IPS-NIHi7 (cell line): ENCODE measurements around the gene MGST3.
"Not testable (repeated sequence)": the region's sequence is repeated elsewhere in the genome, so short reads cannot be mapped to it uniquely, and the experiment has no call there.

Source experiments
- DNase-seq: peaks from one replicate; pipeline ENCODE4 v3.0.0; 2012; ENCODE audit warnings: mixed read lengths; ENCODE audit errors: extremely low spot score

MGST3 gene

DNA sequence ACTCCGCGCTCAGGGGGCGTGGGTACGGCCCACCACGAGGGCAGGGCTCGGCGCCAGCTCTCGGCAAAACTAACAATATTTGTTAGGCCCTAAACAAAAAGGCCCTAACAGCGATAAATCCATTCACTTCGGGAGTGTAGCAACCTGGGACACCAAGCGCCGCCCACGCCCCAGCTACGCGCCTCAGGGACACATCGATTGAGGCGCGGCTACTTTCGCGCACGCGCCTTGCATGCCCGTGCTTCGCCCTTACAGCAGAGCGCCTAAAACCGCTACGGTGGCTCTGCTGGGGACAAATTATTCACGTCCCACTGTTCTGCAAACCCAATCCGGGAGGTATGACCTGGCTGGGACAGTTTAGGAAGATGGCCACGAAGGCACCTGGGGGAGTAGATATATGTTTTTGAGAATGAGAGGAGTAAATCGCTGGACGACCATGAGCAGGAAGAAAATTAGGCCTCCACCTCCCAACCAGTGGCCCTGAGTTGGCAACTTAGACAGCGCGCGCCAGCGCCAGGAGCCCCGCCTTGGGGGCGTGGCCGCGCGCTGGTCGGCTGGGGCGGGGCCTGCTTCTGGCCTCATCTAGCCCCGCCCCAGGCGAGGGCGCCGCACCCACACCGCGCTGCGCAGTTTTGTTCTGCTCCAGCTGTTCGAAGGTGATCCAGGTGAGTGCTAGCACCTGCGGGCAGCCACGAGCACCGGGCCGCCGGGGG, at the start of gene MGST3:
Gene MGST3 (plus strand): TSS at position 606 of the 713 bp plus-strand sequence. CDS start 18,614 bp downstream, outside the sequence.
- DNase-seq = peak; percentile 94

- no peak for DNase-seq
Measured at GRCh38 chr1:165581926-165582325, 49.1 kb upstream of the MGST3 start.

DNA sequence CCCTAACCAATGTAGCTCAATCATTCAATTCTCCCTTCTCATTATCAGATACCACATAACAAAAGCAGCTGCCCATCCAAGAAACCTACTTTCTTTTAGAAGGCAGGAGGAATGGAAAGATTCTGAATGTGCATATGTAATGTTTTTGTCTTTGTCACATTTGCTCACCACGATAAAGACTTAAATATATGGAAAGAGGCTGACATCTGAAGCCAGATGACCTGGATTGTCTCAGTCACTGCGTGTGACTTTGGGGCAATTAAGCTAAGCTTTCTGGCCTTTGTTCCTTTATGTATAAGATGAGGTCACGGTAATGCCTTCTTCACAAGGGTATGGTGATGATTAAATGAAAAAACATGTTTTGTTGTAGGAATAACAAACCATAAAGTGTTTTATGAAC, 44.6 kb upstream of the MGST3 start:
- DNase-seq = no peak

DNA sequence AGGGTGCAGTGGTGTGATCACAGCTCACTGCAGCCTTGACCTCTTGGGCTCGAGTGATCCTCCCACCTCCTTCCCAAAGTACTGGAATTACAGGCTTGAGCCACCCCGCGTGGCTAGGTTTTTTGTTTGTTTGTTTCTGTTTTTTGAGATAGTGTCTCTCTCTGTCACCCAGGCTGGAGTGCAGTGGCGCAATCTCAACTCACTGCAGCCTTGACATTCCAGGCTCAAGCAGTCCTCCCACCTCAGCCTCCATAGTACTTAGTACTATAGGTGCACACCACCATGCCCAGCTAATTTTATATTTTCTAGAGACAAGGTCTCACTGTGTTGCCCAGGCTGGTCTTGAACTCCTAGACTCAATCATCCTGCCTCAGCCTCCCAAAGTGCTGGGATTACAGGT, 39.6 kb upstream of the MGST3 start:
- not testable (repeated sequence) for DNase-seq

DNA sequence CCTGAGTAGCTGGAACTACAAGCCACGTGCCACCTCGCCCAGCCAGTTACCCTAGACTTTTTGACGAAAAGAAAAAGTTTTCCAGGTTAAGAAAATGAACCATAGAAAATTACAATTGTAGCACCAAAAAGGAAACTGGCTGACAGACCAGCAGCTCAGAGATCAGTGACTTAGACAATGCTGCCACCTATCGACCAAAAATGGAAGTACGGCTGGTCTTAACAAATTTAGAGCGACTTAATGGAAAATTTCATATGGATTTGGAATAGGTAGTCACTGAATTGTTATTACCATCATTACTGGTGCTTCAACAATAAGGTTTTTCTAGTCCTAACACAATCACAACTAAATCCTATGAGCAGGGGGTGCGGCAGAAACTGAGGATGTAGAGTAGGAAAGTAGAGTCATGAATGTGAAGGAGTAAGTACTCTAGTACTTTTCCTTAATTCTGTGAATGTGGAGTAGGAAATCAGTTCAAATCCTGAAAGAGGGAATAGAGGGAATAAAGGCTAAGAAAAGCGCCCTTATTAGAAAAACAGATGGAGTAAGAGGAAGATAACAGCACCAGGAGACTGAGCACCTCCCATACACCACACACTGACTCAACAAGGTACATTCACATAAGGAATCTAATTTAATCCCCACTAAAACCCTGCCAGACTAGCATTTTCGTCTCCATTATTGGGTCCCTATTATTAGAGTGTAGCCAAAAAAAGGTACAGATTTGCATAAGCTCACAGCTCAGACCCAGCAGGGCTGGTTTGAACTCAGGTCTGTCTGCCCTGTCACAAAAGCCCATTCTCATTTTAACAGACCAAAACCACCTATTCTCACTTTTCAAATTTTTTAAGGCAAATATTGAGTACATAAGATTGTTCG, 37.9 kb upstream of the MGST3 start:
- DNase-seq = peak; percentile 73

- DNase-seq = no peak
Measured at GRCh38 chr1:165595246-165595938, 35.6 kb upstream of the MGST3 start.

DNA sequence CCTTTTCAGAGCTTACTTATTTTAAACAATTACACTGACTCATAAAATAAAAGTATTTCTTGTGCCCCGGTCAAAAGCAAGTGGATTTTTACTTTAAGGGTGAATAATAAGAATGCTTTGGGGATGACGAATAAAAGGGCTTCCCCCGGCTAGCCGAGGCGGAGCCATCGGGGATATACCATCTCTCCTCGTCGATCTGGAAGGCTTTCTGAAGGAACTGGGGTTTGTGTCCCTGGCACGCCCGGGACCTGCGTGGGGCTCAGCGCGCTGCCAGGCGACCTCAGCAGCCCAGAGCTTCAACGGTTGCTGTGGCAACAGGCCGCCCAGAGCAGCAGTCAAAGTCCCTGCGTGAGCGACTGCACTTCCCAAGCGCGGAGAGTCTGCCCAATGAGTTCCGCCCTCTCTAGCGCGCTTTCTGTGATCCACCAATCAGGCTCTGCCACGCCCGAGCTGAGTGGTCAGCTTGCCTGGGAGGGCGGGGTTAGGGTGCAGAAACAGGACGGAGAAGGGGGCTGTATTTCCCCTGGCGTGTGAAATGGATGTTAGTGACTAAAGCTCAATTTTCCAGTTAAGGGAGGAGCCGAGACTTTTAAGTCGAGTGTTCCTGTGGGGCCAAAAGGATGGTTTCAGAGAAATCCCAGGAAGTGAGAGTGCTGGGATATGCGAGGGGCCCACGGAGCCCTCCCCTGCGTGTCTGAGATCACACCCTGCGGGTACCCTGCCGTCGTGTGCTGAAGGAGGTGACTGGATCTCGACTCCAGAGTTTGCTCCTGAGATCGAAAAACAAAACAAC, 33.0 kb upstream of the MGST3 start:
- DNase-seq = peak; percentile 95

DNA sequence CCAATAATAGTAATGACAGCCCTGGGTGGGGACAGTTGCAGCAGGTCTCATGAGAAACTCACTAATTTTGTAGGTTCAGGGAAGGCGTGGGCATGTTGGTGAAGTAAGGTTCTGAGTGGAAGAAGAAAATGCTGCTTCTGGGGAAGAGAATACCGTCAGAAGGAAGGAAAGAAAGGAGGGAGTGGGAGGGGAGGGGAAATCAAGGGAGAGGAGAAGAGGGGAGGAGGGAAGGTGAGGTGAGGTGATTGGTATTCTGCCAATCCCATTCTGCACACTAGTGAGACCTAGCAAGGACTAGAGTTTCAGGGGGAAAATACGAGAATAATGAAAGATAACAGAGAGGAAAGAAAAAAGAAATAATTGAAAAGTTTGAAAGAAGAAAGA, 32.4 kb upstream of the MGST3 start:
- no peak for DNase-seq

- DNase-seq = no peak
Measured at GRCh38 chr1:165600793-165601192, 30.2 kb upstream of the MGST3 start.

- DNase-seq = no peak
Measured at GRCh38 chr1:165603810-165604209, 27.2 kb upstream of the MGST3 start.

- DNase-seq = no peak
Measured at GRCh38 chr1:165605246-165605645, 25.8 kb upstream of the MGST3 start.

DNA sequence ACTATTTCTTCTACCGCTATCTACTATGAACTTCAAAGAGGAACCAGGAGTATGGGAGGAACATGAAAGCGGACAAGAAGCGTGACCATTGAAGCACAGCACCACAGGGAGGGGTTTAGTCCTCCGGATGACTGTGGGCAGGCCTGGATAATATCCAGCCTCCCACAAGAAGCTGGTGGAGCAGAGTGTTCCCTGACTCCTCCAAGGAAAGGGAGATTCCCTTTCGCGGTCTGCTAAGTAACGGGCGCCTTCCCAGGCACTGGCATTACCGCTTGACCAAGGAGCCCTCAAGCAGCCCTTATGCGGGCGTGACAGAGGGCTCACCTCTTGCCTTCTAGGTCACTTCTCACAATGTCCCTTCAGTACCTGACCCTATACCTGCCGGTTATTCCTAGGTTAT, 24.4 kb upstream of the MGST3 start:
- DNase-seq = not testable (repeated sequence)

DNA sequence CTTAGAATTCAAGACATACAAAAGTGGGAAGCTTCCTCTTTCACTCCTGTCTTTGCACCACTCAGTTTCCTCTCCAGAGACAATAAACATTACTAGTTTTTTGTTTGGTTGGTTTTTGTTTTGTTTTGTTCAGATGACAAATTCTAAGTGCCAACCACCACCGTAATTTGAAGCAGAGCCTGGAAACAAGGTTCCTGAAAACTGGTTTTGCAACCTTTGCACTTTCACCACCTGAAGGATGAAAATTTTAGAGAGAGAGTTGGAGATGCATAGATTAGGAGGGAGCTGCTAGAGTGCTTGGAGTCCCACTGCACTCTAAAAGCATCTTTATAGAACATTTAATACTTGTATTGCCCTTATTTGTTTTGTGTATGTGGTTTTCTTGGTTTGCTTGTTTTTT, 20.2 kb upstream of the MGST3 start:
- no peak for DNase-seq

- no peak for DNase-seq
Measured at GRCh38 chr1:165612062-165612461, 19.0 kb upstream of the MGST3 start.

- DNase-seq = no peak
Measured at GRCh38 chr1:165616054-165616612, 14.9 kb upstream of the MGST3 start.

DNA sequence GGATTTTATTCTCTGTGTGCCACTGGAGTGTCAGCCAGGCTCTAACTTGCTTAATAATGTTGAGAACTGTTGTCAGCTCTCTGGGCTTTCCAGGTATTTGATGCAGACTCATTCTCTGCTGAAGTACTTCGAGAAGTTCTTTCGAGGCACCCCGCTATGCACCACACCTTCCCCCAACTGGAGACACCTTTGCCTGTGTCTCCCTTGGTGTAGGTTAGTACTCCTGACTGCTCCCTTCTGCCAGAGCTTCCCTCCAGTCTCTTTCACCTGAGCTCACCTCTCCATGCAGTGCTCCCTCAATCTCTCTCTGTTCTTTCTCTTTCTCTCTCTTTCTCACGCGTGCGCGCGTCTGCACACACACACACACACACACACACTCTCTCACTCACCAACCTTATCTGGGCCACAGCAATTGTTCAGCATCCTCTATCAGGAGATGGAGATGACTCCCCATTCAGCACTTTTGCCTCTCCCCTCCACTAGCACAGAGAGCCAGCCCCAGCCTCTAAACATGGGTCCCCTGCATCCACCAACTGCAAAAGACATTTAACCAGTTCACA, 14.0 kb upstream of the MGST3 start:
- DNase-seq = no peak

- DNase-seq = no peak
Measured at GRCh38 chr1:165619647-165620151, 11.3 kb upstream of the MGST3 start.

- no peak for DNase-seq
Measured at GRCh38 chr1:165623624-165624023, 7.4 kb upstream of the MGST3 start.

- DNase-seq = no peak
Measured at GRCh38 chr1:165624441-165624840, 6.6 kb upstream of the MGST3 start.

DNA sequence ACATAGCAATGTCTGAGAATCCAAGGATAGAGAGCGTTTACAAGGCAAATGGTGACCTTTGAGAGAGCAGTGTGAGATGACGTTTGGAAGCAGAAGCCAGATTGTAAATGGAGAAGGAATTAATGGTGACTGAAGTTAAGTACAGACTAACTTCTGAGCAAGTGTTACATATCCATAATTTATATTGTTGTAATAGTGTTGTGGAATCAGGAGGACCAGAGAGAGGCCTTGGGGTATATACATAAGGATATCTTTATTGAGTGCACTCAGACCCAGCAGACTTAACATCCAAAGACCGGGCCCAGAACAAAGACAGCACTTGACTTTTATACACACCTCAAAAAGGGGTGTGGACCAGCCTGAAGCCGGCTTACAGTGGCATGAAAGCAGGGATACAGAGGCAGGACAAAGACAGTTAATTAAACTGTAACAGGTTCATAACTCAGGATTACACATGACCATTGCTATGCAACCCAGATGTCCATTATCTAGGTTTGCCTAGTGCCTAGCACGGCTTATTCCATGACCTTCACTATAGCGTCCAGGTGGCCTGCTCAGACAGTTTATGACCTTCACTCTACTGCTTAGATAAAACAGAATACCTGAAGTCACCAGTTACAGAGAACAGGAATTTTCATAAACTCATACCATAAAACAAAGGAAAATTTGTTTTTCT, 2.7 kb upstream of the MGST3 start:
- no peak for DNase-seq
